Panc1 (cell line): Measurements from ENCODE around the gene FBXW4.

ENCODE experiments used
- CTCF ChIP-seq: fragments of 450-650 bp; IDR thresholded peaks from 2 replicates; pipeline ENCODE4 v1.5.1; 2017; ENCODE audit warnings: mild to moderate bottlenecking
- POLR2AphosphoS5 ChIP-seq: IDR thresholded peaks from 2 replicates; pipeline ENCODE4 v1.6.1; 2012; ENCODE audit warnings: mild to moderate bottlenecking, low read depth, low read length, moderate library complexity
- REST ChIP-seq, 2 experiments: IDR thresholded peaks; 2 replicates each; pipeline ENCODE4 v1.6.1; 2011 to 2012; ENCODE audit warnings: low read depth in 2 of 2, control low read depth in 1 of 2, low read length in 1 of 2, mild to moderate bottlenecking in 1 of 2, moderate library complexity in 1 of 2; ENCODE audit not compliant: insufficient read depth in 1 of 2

- TF ChIP-seq CTCF (no peak), POLR2AphosphoS5 (no peak), REST (IDR thresholded peaks at IDR 0.05; ENCODE audit: insufficient read depth in 1 of 2, low read depth in 2 of 2, low read length in 1 of 2) (no peak)
These were observed 131.4 kb downstream of the FBXW4 start for GRCh38 chr10:101563497-101564040.
